ENCODE measurements around the gene GPR160.
A peak's percentile ranks its signal among the peaks of the same experiment; 100 is the strongest.

GRCh38 chr3:170054204-170054603 lies 16.4 kb downstream of the GPR160 start:
- no peak for TF ChIP-seq YY1 (IDR thresholded peaks at IDR 0.05; ENCODE audit: low read depth)
- no peak for TF ChIP-seq MAX (IDR thresholded peaks at IDR 0.05)
- no peak for TF ChIP-seq CREB1 (IDR thresholded peaks at IDR 0.05; ENCODE audit: low read depth)
- peak; percentile 50; the same call in 1 of the 2 replicates for TF ChIP-seq RAD21 (IDR thresholded peaks at IDR 0.05; ENCODE audit: low read depth)
- TF ChIP-seq FOXM1 (IDR thresholded peaks at IDR 0.05; ENCODE audit: borderline replicate concordance, low read depth): no peak
- no peak for TF ChIP-seq REST (IDR thresholded peaks at IDR 0.05; ENCODE audit: low read depth)
- no peak for TF ChIP-seq EGR1 (IDR thresholded peaks at IDR 0.05)
- TF ChIP-seq CEBPB (IDR thresholded peaks at IDR 0.05): no peak
- no peak for TF ChIP-seq EP300 (IDR thresholded peaks at IDR 0.05; ENCODE audit: borderline replicate concordance)
- TF ChIP-seq TAF1 (IDR thresholded peaks at IDR 0.05; ENCODE audit: low read depth): no peak
- no peak for TF ChIP-seq TCF12 (IDR thresholded peaks at IDR 0.05; ENCODE audit: low read depth)
- TF ChIP-seq TEAD4 (IDR thresholded peaks at IDR 0.05): no peak
- TF ChIP-seq NFIC (IDR thresholded peaks at IDR 0.05): no peak
